T-helper 1 cell treated with Interleukin-12 subunit alpha and Interleukin-12 subunit beta and Interleukin-4 antibody, amounts not matched to agents 30 μg/mL and 1 μg/mL, for 36 hours (primary cell): ENCODE measurements around the gene ERCC6L.
"Not testable (repeated sequence)": the region's sequence is repeated elsewhere in the genome, so short reads cannot be mapped to it uniquely, and the experiment has no call there.

Experiments used
- H3K27ac Mint-ChIP-seq: one replicate; pipeline ENCODE4 v1.8.0; 2021; ENCODE audit warnings: mild to moderate bottlenecking, mixed read lengths
- H3K27me3 Mint-ChIP-seq: one replicate; pipeline ENCODE4 v1.8.0; 2021; ENCODE audit warnings: low read depth, mixed read lengths
- H3K36me3 Mint-ChIP-seq: one replicate; pipeline ENCODE4 v1.8.0; 2021; ENCODE audit warnings: low read depth, mixed read lengths
- H3K4me1 Mint-ChIP-seq: one replicate; pipeline ENCODE4 v1.8.0; 2021; ENCODE audit warnings: low read depth, mixed read lengths
- H3K4me3 Mint-ChIP-seq: one replicate; pipeline ENCODE4 v1.8.0; 2021; ENCODE audit warnings: mild to moderate bottlenecking, moderate library complexity, mixed read lengths
- H3K9me3 Mint-ChIP-seq: one replicate; pipeline ENCODE4 v1.8.0; 2021; ENCODE audit warnings: mixed read lengths

ERCC6L gene

DNA sequence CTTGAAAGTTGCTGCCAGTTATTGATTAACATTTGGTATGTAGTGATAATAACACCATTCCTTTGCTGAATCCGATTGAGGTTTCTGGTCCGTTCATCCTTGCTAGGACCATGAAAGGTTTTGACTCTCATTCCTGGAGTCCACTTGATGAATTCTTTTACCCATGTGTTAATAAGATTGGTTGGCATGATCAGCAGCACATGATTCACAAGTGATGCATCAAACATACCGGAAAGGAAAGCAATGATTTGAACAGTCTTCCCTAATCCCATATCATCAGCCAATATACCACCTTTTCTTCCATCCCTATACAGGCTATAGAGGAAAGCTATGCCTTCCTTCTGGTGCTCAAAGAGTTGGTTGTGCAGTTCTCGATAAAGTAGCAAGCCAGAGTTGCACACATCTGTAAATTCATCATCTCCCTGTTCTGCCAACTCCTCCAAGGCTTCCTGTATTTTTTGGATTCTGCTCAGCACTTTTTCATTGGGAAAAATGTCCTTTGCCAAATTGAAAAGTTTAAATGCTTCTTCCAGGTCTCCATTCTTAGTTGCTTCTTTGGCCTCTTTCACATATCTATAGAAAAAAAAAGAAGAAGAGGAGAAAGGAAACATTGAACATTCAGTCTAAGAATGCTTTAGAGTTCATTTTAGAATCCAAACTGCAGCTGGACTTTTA is 30.6 kb downstream of the ERCC6L start:
- Mint-ChIP-seq H3K27me3 (no peaks in the 10 kb centered on the region), H3K9me3 (no peaks in the 10 kb centered on the region), H3K36me3 (peaks cover 22% of the 10 kb centered on the region), H3K4me1 (peaks cover 2% of the 10 kb centered on the region), H3K4me3 (no peak overlapping the region), H3K27ac (no peak overlapping the region)

- H3K36me3 Mint-ChIP-seq: peaks cover 22% of the 10 kb centered on the region
- H3K9me3 Mint-ChIP-seq: no peaks in the 10 kb centered on the region
- no peak overlapping the region for H3K27ac Mint-ChIP-seq
- no peak overlapping the region for H3K4me3 Mint-ChIP-seq
- peaks cover 2% of the 10 kb centered on the region for H3K4me1 Mint-ChIP-seq
- no peaks in the 10 kb centered on the region for H3K27me3 Mint-ChIP-seq
Observed at GRCh38 chrX:72207366-72207765, 31.5 kb downstream of the ERCC6L start.

DNA sequence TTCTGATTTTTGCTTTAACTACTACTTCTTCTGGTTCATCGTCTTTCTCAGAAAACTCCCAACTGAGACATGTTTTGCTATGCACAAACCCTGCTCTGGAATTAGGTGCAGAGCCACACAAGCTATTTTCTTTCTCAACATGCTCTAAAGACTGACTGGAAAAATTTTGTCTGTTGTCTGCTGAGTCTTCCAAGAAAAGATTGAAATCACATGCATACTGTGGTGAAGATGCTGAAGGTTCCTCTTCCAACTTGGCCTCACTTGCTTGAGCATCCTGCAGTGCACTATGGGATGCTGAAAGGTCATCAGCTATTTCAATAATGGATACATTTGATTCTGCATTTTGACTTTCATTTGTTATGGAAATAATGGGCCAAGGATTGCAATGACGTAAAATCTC is 33.1 kb downstream of the ERCC6L start:
- Mint-ChIP-seq H3K27me3 (no peaks in the 10 kb centered on the region), H3K4me3 (no peak overlapping the region), H3K4me1 (peaks cover 2% of the 10 kb centered on the region), H3K36me3 (peaks cover 21% of the 10 kb centered on the region), H3K27ac (no peak overlapping the region), H3K9me3 (no peaks in the 10 kb centered on the region)

DNA sequence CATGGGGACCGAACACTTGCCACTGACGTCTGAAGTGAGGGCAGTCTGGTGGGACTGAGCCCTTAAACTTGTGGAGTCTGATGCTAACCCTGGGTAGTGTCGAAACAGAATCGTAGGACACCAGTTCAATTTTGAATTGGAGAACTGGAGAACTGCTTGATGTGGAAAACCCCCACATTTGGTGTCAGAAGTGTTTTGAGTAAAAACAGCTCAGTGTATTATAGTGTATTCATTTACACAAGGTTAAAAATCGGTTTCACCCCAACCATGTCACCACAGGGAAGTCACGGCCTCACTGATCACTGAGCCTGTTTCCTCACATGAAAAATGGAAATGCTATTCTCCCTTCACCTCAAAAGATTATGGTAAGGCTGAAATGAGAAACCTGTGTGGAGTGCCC is 35.4 kb downstream of the ERCC6L start:
- peaks cover 14% of the 10 kb centered on the region for H3K36me3 Mint-ChIP-seq

GRCh38 chrX:72202792-72203401 is 35.9 kb downstream of the ERCC6L start:
- H3K27ac Mint-ChIP-seq: no peak overlapping the region
- H3K4me3 Mint-ChIP-seq: no peak overlapping the region
- H3K4me1 Mint-ChIP-seq: no peaks in the 10 kb centered on the region
- H3K9me3 Mint-ChIP-seq: no peaks in the 10 kb centered on the region
- no peaks in the 10 kb centered on the region for H3K27me3 Mint-ChIP-seq
- peaks cover 14% of the 10 kb centered on the region for H3K36me3 Mint-ChIP-seq

More for the DNA sequence above, 35.4 kb downstream of the ERCC6L start:
- Mint-ChIP-seq H3K4me1 (no peaks in the 10 kb centered on the region), H3K27me3 (no peaks in the 10 kb centered on the region), H3K27ac (no peak overlapping the region), H3K4me3 (no peak overlapping the region), H3K9me3 (no peaks in the 10 kb centered on the region)

DNA sequence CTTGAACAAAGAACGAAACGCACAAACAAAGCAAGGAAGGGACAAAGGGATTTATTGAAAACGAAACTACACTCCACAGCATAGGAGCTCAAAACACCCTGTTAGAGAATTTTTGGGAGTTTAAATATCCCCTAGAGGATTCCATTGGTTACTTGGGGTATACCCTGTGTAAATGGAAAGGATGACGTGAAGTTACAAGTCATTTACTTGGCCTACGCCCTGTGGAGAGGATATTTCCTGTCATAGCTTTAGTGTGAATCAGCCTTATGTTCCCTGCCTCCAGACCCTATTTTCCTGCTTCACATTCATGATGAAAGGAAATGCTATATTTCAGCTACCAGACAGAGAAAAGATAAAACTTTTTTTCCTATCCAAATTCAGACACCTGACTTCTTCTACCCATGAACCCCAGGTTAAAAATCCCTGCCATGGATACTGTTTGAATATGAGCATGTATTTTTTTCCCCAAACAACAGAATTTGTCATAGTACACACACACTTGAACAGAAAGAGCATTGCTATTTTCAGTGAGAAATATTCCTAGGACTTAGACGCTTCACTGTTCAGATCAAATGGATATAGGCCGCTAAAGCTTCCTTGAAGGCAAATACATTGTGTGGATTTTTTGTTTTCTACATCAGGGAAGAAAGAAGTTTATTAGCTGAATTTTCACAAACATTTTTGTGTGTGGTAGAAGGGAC is 36.8 kb downstream of the ERCC6L start:
- Mint-ChIP-seq H3K4me3 (no peak overlapping the region), H3K27me3 (no peaks in the 10 kb centered on the region), H3K4me1 (no peaks in the 10 kb centered on the region), H3K36me3 (peaks cover 17% of the 10 kb centered on the region), H3K9me3 (no peaks in the 10 kb centered on the region), H3K27ac (no peak overlapping the region)

- peaks cover 3% of the 10 kb centered on the region for H3K4me1 Mint-ChIP-seq
- H3K36me3 Mint-ChIP-seq: peaks cover 9% of the 10 kb centered on the region
- no peaks in the 10 kb centered on the region for H3K27me3 Mint-ChIP-seq
- H3K27ac Mint-ChIP-seq: no peak overlapping the region
- no peaks in the 10 kb centered on the region for H3K9me3 Mint-ChIP-seq
- H3K4me3 Mint-ChIP-seq: no peak overlapping the region
Observed at GRCh38 chrX:72182924-72183323, 55.9 kb downstream of the ERCC6L start.

DNA sequence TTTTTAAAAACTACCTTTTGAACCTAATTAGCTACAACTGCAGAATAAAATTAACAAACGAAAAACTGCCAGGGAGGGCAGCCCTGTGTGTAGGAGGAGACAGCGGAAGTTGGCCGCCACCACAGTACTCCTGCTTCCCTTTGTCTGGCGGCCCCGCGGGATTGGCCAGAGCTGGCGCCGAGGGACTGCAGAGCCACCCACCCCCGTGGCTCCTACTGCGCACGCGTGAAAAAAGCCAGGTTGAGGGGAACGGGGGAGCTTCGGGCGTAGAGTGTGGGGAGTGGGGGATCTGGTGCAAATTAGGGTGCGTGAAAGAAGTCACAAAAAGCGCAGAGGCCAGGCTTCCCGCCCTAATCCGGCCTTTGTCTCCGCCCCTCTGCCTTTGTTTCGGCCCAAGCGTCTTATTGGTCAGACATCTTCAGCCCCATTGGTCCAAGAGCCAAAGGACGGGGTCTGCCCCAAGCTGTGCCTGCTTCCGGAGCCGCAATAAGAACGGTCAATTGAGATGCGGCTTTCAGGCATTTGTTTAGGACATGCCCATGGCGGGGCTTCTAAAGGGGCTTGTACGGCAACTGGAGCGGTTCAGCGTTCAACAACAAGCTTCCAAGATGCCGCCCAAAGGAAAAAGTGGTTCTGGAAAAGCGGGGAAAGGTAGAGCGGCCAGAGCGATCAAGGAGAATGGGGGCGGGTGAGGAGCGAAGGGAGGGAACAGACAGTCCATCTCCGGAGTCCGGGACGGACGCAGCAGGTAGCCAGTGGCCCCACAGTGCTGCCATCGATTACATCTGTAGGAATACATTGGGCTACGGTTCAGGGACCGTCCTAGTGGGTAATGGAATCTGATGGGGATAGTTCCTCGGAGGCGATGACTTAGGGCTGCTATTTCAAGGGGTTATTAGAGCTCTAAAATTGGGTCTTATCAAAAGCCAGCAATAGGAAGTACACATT is 57.4 kb downstream of the ERCC6L start, which contains the start of gene PIN4:
Gene PIN4, plus strand, starts transcription at position 580 of the 948 bp plus-strand sequence. Its CDS starts 29 bp downstream, at position 609.
- Mint-ChIP-seq H3K9me3 (no peaks in the 10 kb centered on the region), H3K27ac (no peak within 1 kb of the TSS), H3K4me1 (peaks cover 3% of the 10 kb centered on the region), H3K4me3 (no peak within 1 kb of the TSS), H3K27me3 (no peaks in the 10 kb centered on the region), H3K36me3 (peaks cover 7% of the 10 kb centered on the region)

- Mint-ChIP-seq H3K27me3 (no peaks in the 10 kb centered on the region), H3K9me3 (no peaks in the 10 kb centered on the region), H3K4me3 (no peak overlapping the region), H3K4me1 (peaks cover 3% of the 10 kb centered on the region), H3K27ac (no peak overlapping the region), H3K36me3 (peaks cover 4% of the 10 kb centered on the region)
Observed at GRCh38 chrX:72180539-72180938, 58.3 kb downstream of the ERCC6L start.

DNA sequence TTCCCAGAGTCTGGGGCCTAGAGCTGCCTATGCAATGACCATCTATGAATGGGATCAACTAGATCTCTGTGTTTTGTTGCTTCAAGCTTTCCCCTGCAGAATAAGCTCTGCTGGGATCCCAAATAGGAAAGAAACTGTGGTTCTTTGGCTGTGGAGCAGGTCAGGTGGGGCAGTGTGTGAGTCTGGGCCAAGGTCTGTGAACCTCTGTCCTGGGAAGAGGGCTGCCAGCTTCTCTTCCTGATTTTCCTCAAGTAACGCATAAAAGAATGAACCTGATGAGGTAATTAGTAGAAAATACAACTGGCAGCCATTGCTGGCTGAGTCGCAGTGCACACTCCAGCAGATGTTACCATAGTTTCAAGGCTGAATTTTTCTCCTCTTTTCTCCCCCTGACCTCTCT is 61.8 kb downstream of the ERCC6L start:
- Mint-ChIP-seq H3K27ac (no peak overlapping the region), H3K36me3 (no peaks in the 10 kb centered on the region), H3K9me3 (no peaks in the 10 kb centered on the region), H3K4me1 (no peaks in the 10 kb centered on the region), H3K27me3 (no peaks in the 10 kb centered on the region), H3K4me3 (no peak overlapping the region)

DNA sequence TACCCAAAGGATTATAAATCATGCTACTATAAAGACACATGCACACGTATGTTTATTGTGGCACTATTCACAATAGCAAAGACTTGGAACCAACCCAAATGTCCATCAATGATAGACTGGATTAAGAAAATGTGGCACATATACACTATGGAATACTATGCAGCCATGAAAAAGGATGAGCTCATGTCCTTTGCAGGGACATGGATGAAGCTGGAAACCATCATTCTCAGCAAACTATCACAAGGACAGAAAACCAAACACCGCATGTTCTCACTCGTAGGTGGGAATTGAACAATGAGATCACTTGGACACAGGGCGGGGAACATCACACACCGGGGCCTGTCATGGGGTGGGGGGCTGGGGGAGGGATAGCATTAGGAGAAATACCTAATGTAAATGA is 62.5 kb downstream of the ERCC6L start:
- not testable (repeated sequence) for H3K27ac Mint-ChIP-seq, H3K27me3 Mint-ChIP-seq, H3K4me3 Mint-ChIP-seq, H3K9me3 Mint-ChIP-seq, H3K4me1 Mint-ChIP-seq, H3K36me3 Mint-ChIP-seq

- H3K27ac Mint-ChIP-seq: peak overlapping the region; percentile 89
- H3K36me3 Mint-ChIP-seq: no peaks in the 10 kb centered on the region
- peaks cover 5% of the 10 kb centered on the region for H3K27me3 Mint-ChIP-seq
- H3K4me3 Mint-ChIP-seq: peak overlapping the region; percentile 63
- H3K4me1 Mint-ChIP-seq: peaks cover 2% of the 10 kb centered on the region
- H3K9me3 Mint-ChIP-seq: no peaks in the 10 kb centered on the region
Observed at GRCh38 chrX:72169008-72169728, 69.7 kb downstream of the ERCC6L start.

DNA sequence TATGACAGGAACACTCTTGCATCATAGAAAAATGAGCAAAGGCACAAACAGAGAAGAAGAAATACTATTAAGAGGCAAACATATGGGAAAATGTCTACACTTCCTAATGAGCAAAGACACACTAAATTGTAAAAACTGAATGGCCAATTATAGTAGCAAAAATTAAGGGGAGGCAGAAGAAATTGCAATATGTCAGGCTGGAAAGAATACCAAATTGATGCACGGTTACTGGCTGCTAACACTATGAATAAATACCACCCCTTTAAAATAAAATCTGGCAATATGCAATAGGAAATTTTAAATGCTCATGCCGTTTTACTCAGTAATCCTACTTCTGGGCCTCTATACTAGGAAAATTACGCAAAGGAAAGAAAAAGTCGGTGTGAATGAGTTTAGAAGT is 73.3 kb downstream of the ERCC6L start:
- Mint-ChIP-seq H3K9me3 (no peaks in the 10 kb centered on the region), H3K4me1 (peaks cover 2% of the 10 kb centered on the region), H3K27ac (no peak overlapping the region), H3K27me3 (peaks cover 10% of the 10 kb centered on the region), H3K4me3 (no peak overlapping the region), H3K36me3 (no peaks in the 10 kb centered on the region)

GRCh38 chrX:72159769-72160168 is 79.1 kb downstream of the ERCC6L start:
- no peaks in the 10 kb centered on the region for H3K36me3 Mint-ChIP-seq
- no peak overlapping the region for H3K27ac Mint-ChIP-seq
- no peaks in the 10 kb centered on the region for H3K4me1 Mint-ChIP-seq
- H3K27me3 Mint-ChIP-seq: peaks cover 6% of the 10 kb centered on the region
- H3K9me3 Mint-ChIP-seq: no peaks in the 10 kb centered on the region
- no peak overlapping the region for H3K4me3 Mint-ChIP-seq
